Testis (tissue), 2 donors: ENCODE results near the gene TIGD3.

Source experiments
- CTCF ChIP-seq, 3 experiments: fragments of 450-650 bp in 2 of 3; fragments of 200-600 bp in 1 of 3; sonication (generic) in 1 of 3; IDR thresholded peaks; one replicate each; pipeline ENCODE4 v1.5.1; 2016 to 2019; ENCODE audit warnings: antibody characterized with exemption in 3 of 3, mild to moderate bottlenecking in 2 of 3, moderate library complexity in 1 of 3
- POLR2A ChIP-seq: fragments of 450-650 bp; IDR thresholded peaks from one replicate; pipeline ENCODE4 v1.6.1; 2017; ENCODE audit warnings: antibody characterized with exemption, mild to moderate bottlenecking, moderate library complexity

DNA sequence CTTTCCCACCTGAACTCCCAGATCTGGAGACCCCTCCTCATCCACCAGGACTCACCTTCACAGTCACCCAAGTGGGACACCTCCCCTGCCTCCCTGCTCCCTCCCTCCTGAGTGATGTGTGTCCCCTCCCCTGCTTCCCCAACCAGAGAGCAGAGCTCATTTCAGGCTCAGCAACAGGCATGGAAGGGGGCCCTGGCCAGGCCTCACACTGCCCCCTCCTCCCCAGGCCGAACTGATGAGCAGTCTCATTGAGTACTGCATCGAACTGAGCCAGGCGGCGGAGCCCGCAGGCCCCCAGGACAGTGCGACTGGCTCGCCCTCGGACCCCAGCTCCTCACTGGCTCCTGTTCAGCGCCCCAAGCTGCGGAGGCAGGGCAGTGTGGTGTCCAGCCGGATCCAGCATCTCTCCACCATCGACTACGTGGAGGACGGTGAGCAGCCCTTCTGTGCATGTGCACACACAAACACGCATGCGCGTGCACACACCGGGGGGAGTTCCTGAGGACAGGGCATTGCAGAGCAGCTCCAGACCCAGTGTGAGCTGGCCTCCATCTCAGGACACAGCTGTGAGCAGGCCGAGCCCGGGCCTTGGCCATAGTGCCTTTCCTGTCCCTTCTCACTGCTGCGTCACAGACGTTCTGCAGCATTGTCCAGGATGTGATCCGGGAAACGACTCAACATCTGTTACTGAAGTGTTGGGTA lies 50.2 kb downstream of the TIGD3 start:
- TF ChIP-seq CTCF (IDR thresholded peaks at IDR 0.05) (no peak), POLR2A (no peak)
